Measurements from ENCODE around the gene SLX4IP. TPM values are rescaled to one million over a fixed set of nuclear protein-coding genes. Genes with fewer than 3 reads are reported as not detected.
A peak's percentile ranks its signal among the peaks of the same experiment; 100 is the strongest.

SLX4IP gene
- total and polyA plus RNA-seq, 8 donors: 2.5 to 6.4 (median 2.8) TPM

GRCh38 chr20:10467681-10468339, 32.7 kb downstream of the SLX4IP start:
- no peak overlapping the region for H3K27ac ChIP-seq
- intact Hi-C loops (cut with DNase I): no loop called here
- FAIRE-seq (no peak), ATAC-seq (no peak), DNase-seq (no peak)
- H3K36me3 ChIP-seq: no peaks in the 10 kb centered on the region
- peaks cover 0 to 7% (median 0%) of the 10 kb centered on the region in 3 donors for H3K4me1 ChIP-seq
- H3K27me3 ChIP-seq: no peaks in the 10 kb centered on the region
- WGBS, 2 donors: 58 to 72% methylated on average over 3 of the region's 3 CpGs
- no peak overlapping the region for H3K4me3 ChIP-seq
- no peaks in the 10 kb centered on the region for H3K9me3 ChIP-seq
- no peak for TF ChIP-seq CTCF (IDR thresholded peaks at IDR 0.05)

GRCh38 chr20:10468340-10468845, 33.3 kb downstream of the SLX4IP start:
- no peak for DNase-seq
- no peak for ATAC-seq
- intact Hi-C loops (cut with DNase I): no loop called here

GRCh38 chr20:10469056-10469455, 34.0 kb downstream of the SLX4IP start:
- peaks cover 0 to 7% (median 0%) of the 10 kb centered on the region in 3 donors for H3K4me1 ChIP-seq
- no peak overlapping the region for H3K4me3 ChIP-seq
- ATAC-seq (no peak), DNase-seq (no peak), FAIRE-seq (no peak)
- no peak overlapping the region for H3K27ac ChIP-seq
- no peaks in the 10 kb centered on the region for H3K36me3 ChIP-seq
- no peaks in the 10 kb centered on the region for H3K9me3 ChIP-seq
- H3K27me3 ChIP-seq: no peaks in the 10 kb centered on the region
- no peak for TF ChIP-seq CTCF (IDR thresholded peaks at IDR 0.05)
- 72 to 88% methylated on average over 2 of the region's 2 CpGs for WGBS, 2 donors
- intact Hi-C loops (cut with DNase I): no loop called here

More at GRCh38 chr20:10468340-10468845, 33.3 kb downstream of the SLX4IP start:
- Histone ChIP-seq H3K27ac (no peak overlapping the region), H3K4me1 (peaks cover 0 to 7% (median 0%) of the 10 kb centered on the region in 3 donors), H3K9me3 (no peaks in the 10 kb centered on the region), H3K27me3 (no peaks in the 10 kb centered on the region), H3K4me3 (no peak overlapping the region), H3K36me3 (no peaks in the 10 kb centered on the region)
- WGBS, 2 donors: 49 to 51% methylated on average over 2 of the region's 2 CpGs
- FAIRE-seq: no peak
- TF ChIP-seq CTCF (IDR thresholded peaks at IDR 0.05): no peak

- Histone ChIP-seq H3K9me3 (no peaks in the 10 kb centered on the region), H3K36me3 (no peaks in the 10 kb centered on the region), H3K27ac (no peak overlapping the region), H3K4me3 (no peak overlapping the region), H3K4me1 (peaks cover 0 to 7% (median 0%) of the 10 kb centered on the region in 3 donors), H3K27me3 (no peaks in the 10 kb centered on the region)
- peak in 3 of 4 donors; percentile 7 to 39 (median 22) for TF ChIP-seq CTCF (IDR thresholded peaks at IDR 0.05)
- intact Hi-C loops (cut with DNase I): no loop called here
- peak; percentile 91 for FAIRE-seq
- peak; percentile 53 to 89 (median 84) for ATAC-seq
- DNase-seq: no peak
- 38 to 60% methylated on average over 7 of the region's 7 CpGs for WGBS, 2 donors
Measured at GRCh38 chr20:10469599-10469998, 34.5 kb downstream of the SLX4IP start.

- WGBS, 2 donors: 89 to 91% methylated on average over 6 of the region's 6 CpGs
- DNase-seq (no peak), FAIRE-seq (no peak), ATAC-seq (no peak)
- TF ChIP-seq CTCF (IDR thresholded peaks at IDR 0.05): no peak
- peaks cover 0 to 7% (median 0%) of the 10 kb centered on the region in 3 donors for H3K4me1 ChIP-seq
- no peaks in the 10 kb centered on the region for H3K9me3 ChIP-seq
- no peaks in the 10 kb centered on the region for H3K36me3 ChIP-seq
- no peak overlapping the region for H3K4me3 ChIP-seq
- H3K27me3 ChIP-seq: no peaks in the 10 kb centered on the region
- intact Hi-C loops (cut with DNase I): no loop called here
- H3K27ac ChIP-seq: no peak overlapping the region
Measured at GRCh38 chr20:10470276-10470675, 35.2 kb downstream of the SLX4IP start.

Data from pancreas (tissue), 10 donors.